Measurements from ENCODE around the gene LRP1B. TPM values are rescaled to one million over a fixed set of nuclear protein-coding genes. Genes with fewer than 3 reads are reported as not detected.

The LRP1B gene
- total and polyA plus RNA-seq, 2 of the 8 experiments (the other 6 are each of a cell fraction or from before 2014, with no cell fraction given), result 0.03 TPM; not detected in 1

DNA sequence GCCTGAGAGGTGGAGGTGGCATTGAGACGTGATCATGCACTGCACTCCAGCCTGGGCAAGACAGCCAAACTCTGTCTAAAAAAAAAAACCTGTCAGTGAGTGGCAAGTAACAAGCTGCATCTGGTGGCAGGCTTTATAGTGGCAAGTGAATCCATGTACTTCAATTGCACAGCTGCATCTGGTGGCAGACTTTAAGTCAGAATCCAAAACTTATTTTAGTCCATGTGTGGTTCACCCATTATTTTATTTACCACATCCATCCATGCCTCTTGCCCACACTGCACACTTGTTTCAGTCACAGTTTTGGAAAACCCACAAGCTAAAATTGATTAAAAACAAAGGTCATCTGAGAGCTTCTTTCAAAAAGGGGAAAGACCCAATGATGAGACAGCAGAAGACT is 1714.2 kb downstream of the LRP1B start:
- Histone ChIP-seq H3K9me3 (ENCODE audit: insufficient read depth in 2 of 2, low read depth in 1 of 2, low read length in 1 of 2) (no peaks in the 10 kb centered on the region), H3K79me2 (ENCODE audit: control insufficient read depth in 1 of 2, insufficient read depth in 2 of 2, low read length in 2 of 2) (no peaks in the 10 kb centered on the region), H2AFZ (ENCODE audit: low read length) (no peak overlapping the region), H4K5ac (ENCODE audit: insufficient read length, low read depth, low read length) (no peak overlapping the region), H3K27ac (ENCODE audit: low read depth, low read length) (no peak overlapping the region), H4K8ac (ENCODE audit: extremely low read depth, insufficient read depth, low read length) (no peak overlapping the region), H2BK20ac (ENCODE audit: low read length) (no peak overlapping the region), H3K36me3 (ENCODE audit: control insufficient read depth in 2 of 4, insufficient read depth in 4 of 4, low read length in 3 of 4) (no peaks in the 10 kb centered on the region), H2BK5ac (ENCODE audit: low read depth, low read length) (no peak overlapping the region), H3K4me1 (replicated peaks in 1 of 4; ENCODE audit: control insufficient read depth in 3 of 4, insufficient read depth in 4 of 4, low read length in 3 of 4) (no peaks in the 10 kb centered on the region), H2BK15ac (ENCODE audit: low read length) (no peak overlapping the region), H4K20me1 (replicated peaks in 1 of 2; ENCODE audit: control insufficient read depth in 1 of 2, insufficient read depth in 2 of 2, low read length in 2 of 2) (no peaks in the 10 kb centered on the region), H4K91ac (replicated peaks; ENCODE audit: insufficient read length, low read length) (no peak overlapping the region), H3K4me3 (ENCODE audit: extremely low read depth in 1 of 4, insufficient read depth in 2 of 4, low read depth in 3 of 4, low read length in 4 of 4) (no peak overlapping the region), H2AK5ac (ENCODE audit: low read depth, low read length) (no peak overlapping the region), H3K4me2 (ENCODE audit: insufficient read depth in 1 of 2, low read depth in 2 of 2, low read length in 2 of 2) (no peak overlapping the region), H3K9ac (replicated peaks in 1 of 4; ENCODE audit: extremely low read depth in 1 of 4, low read depth in 3 of 4, low read length in 3 of 4) (no peak overlapping the region), H3K4ac (replicated peaks; ENCODE audit: insufficient read length, low read depth, low read length) (no peak overlapping the region), H2BK120ac (replicated peaks; ENCODE audit: low read depth, low read length) (no peak overlapping the region), H3K23me2 (ENCODE audit: low read depth, low read length) (no peaks in the 10 kb centered on the region), H2BK12ac (ENCODE audit: low read depth, low read length) (no peak overlapping the region), H3K18ac (ENCODE audit: extremely low read depth, low read length) (no peak overlapping the region), H3K14ac (ENCODE audit: insufficient read length) (no peak overlapping the region), H3K27me3 (replicated peaks in 1 of 4; ENCODE audit: control insufficient read depth in 3 of 4, extremely low read depth in 1 of 4, insufficient read depth in 3 of 4, low read length in 3 of 4) (no peaks in the 10 kb centered on the region), H3K79me1 (ENCODE audit: low read depth, low read length) (no peaks in the 10 kb centered on the region), H3K23ac (ENCODE audit: insufficient read length) (no peak overlapping the region), H3K56ac (replicated peaks; ENCODE audit: insufficient read length, low read depth, low read length) (no peak overlapping the region)
- DNase-seq (ENCODE audit: low read depth in 1 of 2, low spot score in 2 of 2), result no peak
- ChIA-PET CTCF (ENCODE audit: partially characterized antibody) (interaction anchor here (1.2 kb wide), 1 partner anchor 233 kb away, joined by 3 read pairs; no protein-coding TSS in a partner anchor), POLR2A (ENCODE audit: partially characterized antibody) (no interaction called here)
- WGBS, 2 experiments (ENCODE audit: extremely low coverage in 1 of 2, insufficient coverage in 1 of 2, insufficient read length in 1 of 2, insufficient replicate concordance in 2 of 2, low coverage in 1 of 2, low lambda C conversion rate in 2 of 2, missing lambda C conversion rate in 1 of 2), result 100% methylated on average over 1 of the region's 1 CpG; no CpG with 5 or more reads in 1 of the 2 experiments
- no peak for FAIRE-seq
- TF ChIP-seq, protein P1, sequence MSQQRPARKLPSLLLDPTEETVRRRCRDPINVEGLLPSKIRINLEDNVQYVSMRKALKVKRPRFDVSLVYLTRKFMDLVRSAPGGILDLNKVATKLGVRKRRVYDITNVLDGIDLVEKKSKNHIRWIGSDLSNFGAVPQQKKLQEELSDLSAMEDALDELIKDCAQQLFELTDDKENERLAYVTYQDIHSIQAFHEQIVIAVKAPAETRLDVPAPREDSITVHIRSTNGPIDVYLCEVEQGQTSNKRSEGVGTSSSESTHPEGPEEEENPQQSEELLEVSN (IDR thresholded peaks at IDR 0.05), result no peak
- TF ChIP-seq CHD2 (IDR thresholded peaks at IDR 0.05; ENCODE audit: low read length) (no peak), TAF1 (IDR thresholded peaks at IDR 0.05; ENCODE audit: low read depth, low read length) (no peak), SUZ12 (IDR thresholded peaks at IDR 0.05; ENCODE audit: low read length) (no peak), TEAD4 (IDR thresholded peaks at IDR 0.05; ENCODE audit: low read depth, low read length) (no peak), RNF2 (IDR thresholded peaks at IDR 0.05; ENCODE audit: borderline replicate concordance, low read depth, low read length, missing control alignments, poor library complexity, severe bottlenecking) (no peak), SRF (IDR thresholded peaks at IDR 0.05; ENCODE audit: low read depth, low read length) (no peak), SP4 (IDR thresholded peaks at IDR 0.05; ENCODE audit: low read length) (no peak), NANOG (IDR thresholded peaks at IDR 0.05; ENCODE audit: insufficient read depth, low read depth, low read length, poor library complexity, severe bottlenecking) (no peak), MAFK (IDR thresholded peaks at IDR 0.05; ENCODE audit: low read depth, low read length) (no peak), BRCA1 (IDR thresholded peaks at IDR 0.05; ENCODE audit: low read depth, low read length) (no peak), TBP (IDR thresholded peaks at IDR 0.05; ENCODE audit: low read depth, low read length) (no peak)
- TF ChIP-seq, protein P2, sequence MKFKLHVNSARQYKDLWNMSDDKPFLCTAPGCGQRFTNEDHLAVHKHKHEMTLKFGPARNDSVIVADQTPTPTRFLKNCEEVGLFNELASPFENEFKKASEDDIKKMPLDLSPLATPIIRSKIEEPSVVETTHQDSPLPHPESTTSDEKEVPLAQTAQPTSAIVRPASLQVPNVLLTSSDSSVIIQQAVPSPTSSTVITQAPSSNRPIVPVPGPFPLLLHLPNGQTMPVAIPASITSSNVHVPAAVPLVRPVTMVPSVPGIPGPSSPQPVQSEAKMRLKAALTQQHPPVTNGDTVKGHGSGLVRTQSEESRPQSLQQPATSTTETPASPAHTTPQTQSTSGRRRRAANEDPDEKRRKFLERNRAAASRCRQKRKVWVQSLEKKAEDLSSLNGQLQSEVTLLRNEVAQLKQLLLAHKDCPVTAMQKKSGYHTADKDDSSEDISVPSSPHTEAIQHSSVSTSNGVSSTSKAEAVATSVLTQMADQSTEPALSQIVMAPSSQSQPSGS (IDR thresholded peaks at IDR 0.05; ENCODE audit: low read length), result no peak

Data from H1 (cell line).